Measurements from ENCODE around the gene ALDH1L1.
"Not testable (repeated sequence)": the region's sequence is repeated elsewhere in the genome, so short reads cannot be mapped to it uniquely, and the experiment has no call there.

Gene ALDH1L1

GRCh38 chr3:126098391-126098858, 82.0 kb downstream of the ALDH1L1 start:
- no peak overlapping the region for H3K4me3 ChIP-seq (ENCODE audit: low read depth, low read length)
- DNase-seq (ENCODE audit: low read depth), result no peak
- no peak for TF ChIP-seq CTCF (IDR thresholded peaks at IDR 0.05; ENCODE audit: control insufficient read depth, extremely low read depth, insufficient read depth)

GRCh38 chr3:126097801-126098200, 82.6 kb downstream of the ALDH1L1 start:
- H3K4me3 ChIP-seq (ENCODE audit: low read depth, low read length), result no peak overlapping the region
- DNase-seq (ENCODE audit: low read depth), result no peak
- TF ChIP-seq CTCF (IDR thresholded peaks at IDR 0.05; ENCODE audit: control insufficient read depth, extremely low read depth, insufficient read depth), result no peak

GRCh38 chr3:126096274-126096673, 84.1 kb downstream of the ALDH1L1 start:
- not testable (repeated sequence) for DNase-seq (ENCODE audit: low read depth); H3K4me3 ChIP-seq (ENCODE audit: low read depth, low read length)

GRCh38 chr3:126092128-126092527, 88.3 kb downstream of the ALDH1L1 start:
- H3K4me3 ChIP-seq (ENCODE audit: low read depth, low read length); DNase-seq (ENCODE audit: low read depth): not testable (repeated sequence)

- no peak overlapping the region for H3K4me3 ChIP-seq (ENCODE audit: low read depth, low read length)
- no peak for TF ChIP-seq CTCF (IDR thresholded peaks at IDR 0.05; ENCODE audit: control insufficient read depth, extremely low read depth, insufficient read depth)
These were observed 92.7 kb downstream of the ALDH1L1 start for GRCh38 chr3:126087552-126088175.

DNA sequence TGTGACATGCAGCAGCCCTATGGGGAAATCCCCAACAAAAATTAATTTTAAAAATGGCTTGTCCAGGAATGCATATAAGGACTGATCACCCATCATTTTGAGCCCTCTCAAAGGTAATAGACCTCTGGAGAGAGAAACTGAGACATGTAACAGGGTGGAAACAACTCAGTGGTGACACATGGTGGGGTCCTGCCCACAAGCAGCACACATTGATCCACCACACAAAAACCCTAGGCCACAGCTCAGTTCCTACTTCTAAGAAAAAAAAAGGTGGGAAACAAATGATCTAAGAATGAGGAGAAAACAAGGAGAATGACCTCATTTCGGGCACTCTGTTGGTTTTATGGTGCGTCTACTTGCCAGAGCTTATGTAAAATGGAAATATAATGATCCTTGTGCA, 94.5 kb downstream of the ALDH1L1 start:
- H3K4me3 ChIP-seq (ENCODE audit: low read depth, low read length), result no peak overlapping the region
- no peak for TF ChIP-seq CTCF (IDR thresholded peaks at IDR 0.05; ENCODE audit: control insufficient read depth, extremely low read depth, insufficient read depth)
- no peak for DNase-seq (ENCODE audit: low read depth)

More at GRCh38 chr3:126087552-126088175, 92.7 kb downstream of the ALDH1L1 start:
- no peak for DNase-seq (ENCODE audit: low read depth)

GRCh38 chr3:126085276-126085675, 95.1 kb downstream of the ALDH1L1 start:
- DNase-seq (ENCODE audit: low read depth), result no peak
- TF ChIP-seq CTCF (IDR thresholded peaks at IDR 0.05; ENCODE audit: control insufficient read depth, extremely low read depth, insufficient read depth), result no peak
- H3K4me3 ChIP-seq (ENCODE audit: low read depth, low read length), result no peak overlapping the region

DNA sequence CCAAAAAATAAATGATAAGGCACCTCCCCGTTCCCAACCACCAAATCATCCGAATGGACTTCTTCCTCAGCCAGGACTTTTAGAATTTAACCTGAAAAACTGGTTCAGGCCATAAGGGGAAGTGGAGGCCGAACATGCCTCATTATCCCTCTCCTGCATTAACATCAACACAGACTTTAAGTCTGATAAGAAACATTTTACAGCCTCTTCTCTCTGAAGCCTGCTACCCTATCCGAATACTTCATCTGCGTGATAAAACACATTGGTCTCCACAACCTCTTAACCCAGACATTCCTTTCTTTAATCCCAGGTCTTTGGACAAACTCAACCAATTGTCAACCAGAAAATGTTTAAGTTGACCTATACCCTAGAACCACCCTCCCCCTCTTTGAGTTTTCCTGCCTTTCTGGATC, 95.6 kb downstream of the ALDH1L1 start:
- H3K4me3 ChIP-seq (ENCODE audit: low read depth, low read length), result peak overlapping the region; percentile 70
- no peak for TF ChIP-seq CTCF (IDR thresholded peaks at IDR 0.05; ENCODE audit: control insufficient read depth, extremely low read depth, insufficient read depth)
- no peak for DNase-seq (ENCODE audit: low read depth)

Measured in LNCaP clone FGC (cell line).